KOPT-K1 (cell line): ENCODE data around the gene ETS2.
"Not testable (repeated sequence)": the region's sequence is repeated elsewhere in the genome, so short reads cannot be mapped to it uniquely, and the experiment has no call there.

Experiments
- H3K27ac ChIP-seq: fragments of 200-600 bp; sonication (generic); 2 replicates; pipeline ENCODE4 v1.5.1; 2016; ENCODE audit warnings: antibody characterized with exemption, mild to moderate bottlenecking, low read depth, low read length; ENCODE audit not compliant: poor library complexity, severe bottlenecking
- H3K36me3 ChIP-seq: fragments of 200-600 bp; sonication (generic); 2 replicates; pipeline ENCODE4 v1.5.1; 2017; ENCODE audit warnings: antibody characterized with exemption, mild to moderate bottlenecking, low read length, moderate library complexity; ENCODE audit not compliant: insufficient read depth
- H3K9me3 ChIP-seq: fragments of 200-600 bp; sonication (generic); 2 replicates; pipeline ENCODE4 v1.5.1; 2017; ENCODE audit warnings: antibody characterized with exemption, low read length, mild to moderate bottlenecking; ENCODE audit not compliant: insufficient read depth, poor library complexity, severe bottlenecking

ETS2 gene

GRCh38 chr21:38843806-38844503, 38.2 kb downstream of the ETS2 start:
- no peak overlapping the region for H3K27ac ChIP-seq
- H3K9me3 ChIP-seq: peaks cover 14% of the 10 kb centered on the region
- no peaks in the 10 kb centered on the region for H3K36me3 ChIP-seq

GRCh38 chr21:38845374-38845773, 39.6 kb downstream of the ETS2 start:
- peaks cover 14% of the 10 kb centered on the region for H3K9me3 ChIP-seq
- not testable (repeated sequence) for H3K27ac ChIP-seq, H3K36me3 ChIP-seq

GRCh38 chr21:38847556-38847955, 41.8 kb downstream of the ETS2 start:
- Histone ChIP-seq H3K36me3 (no peaks in the 10 kb centered on the region), H3K27ac (no peak overlapping the region), H3K9me3 (peaks cover 22% of the 10 kb centered on the region)

GRCh38 chr21:38848187-38848609, 42.5 kb downstream of the ETS2 start:
- H3K36me3 ChIP-seq: no peaks in the 10 kb centered on the region
- H3K9me3 ChIP-seq: peaks cover 22% of the 10 kb centered on the region
- no peak overlapping the region for H3K27ac ChIP-seq

- Histone ChIP-seq H3K36me3 (no peaks in the 10 kb centered on the region), H3K9me3 (peaks cover 17% of the 10 kb centered on the region), H3K27ac (no peak overlapping the region)
Observed at GRCh38 chr21:38849776-38850175, 44.0 kb downstream of the ETS2 start.

- peaks cover 10% of the 10 kb centered on the region for H3K9me3 ChIP-seq
- H3K36me3 ChIP-seq: no peaks in the 10 kb centered on the region
- no peak overlapping the region for H3K27ac ChIP-seq
Observed at GRCh38 chr21:38850277-38850951, 44.7 kb downstream of the ETS2 start.

GRCh38 chr21:38851101-38851500, 45.4 kb downstream of the ETS2 start:
- Histone ChIP-seq H3K9me3 (peaks cover 8% of the 10 kb centered on the region), H3K36me3 (no peaks in the 10 kb centered on the region), H3K27ac (no peak overlapping the region)

- Histone ChIP-seq H3K9me3 (peaks cover 8% of the 10 kb centered on the region), H3K36me3 (no peaks in the 10 kb centered on the region), H3K27ac (no peak overlapping the region)
Observed at GRCh38 chr21:38852278-38852677, 46.5 kb downstream of the ETS2 start.

GRCh38 chr21:38852708-38853107, 47.0 kb downstream of the ETS2 start:
- Histone ChIP-seq H3K27ac (no peak overlapping the region), H3K36me3 (no peaks in the 10 kb centered on the region), H3K9me3 (peaks cover 8% of the 10 kb centered on the region)

- peaks cover 8% of the 10 kb centered on the region for H3K9me3 ChIP-seq
- no peak overlapping the region for H3K27ac ChIP-seq
- no peaks in the 10 kb centered on the region for H3K36me3 ChIP-seq
Observed at GRCh38 chr21:38853421-38853919, 47.7 kb downstream of the ETS2 start.

- H3K27ac ChIP-seq: no peak overlapping the region
- no peaks in the 10 kb centered on the region for H3K36me3 ChIP-seq
- H3K9me3 ChIP-seq: no peaks in the 10 kb centered on the region
Observed at GRCh38 chr21:38857152-38857825, 51.6 kb downstream of the ETS2 start.

GRCh38 chr21:38858026-38858811, 52.5 kb downstream of the ETS2 start:
- peak overlapping the region; percentile 36 for H3K27ac ChIP-seq
- H3K9me3 ChIP-seq: no peaks in the 10 kb centered on the region
- no peaks in the 10 kb centered on the region for H3K36me3 ChIP-seq

GRCh38 chr21:38858812-38859205, 53.1 kb downstream of the ETS2 start:
- no peaks in the 10 kb centered on the region for H3K9me3 ChIP-seq
- no peaks in the 10 kb centered on the region for H3K36me3 ChIP-seq
- peak overlapping the region; percentile 36 for H3K27ac ChIP-seq

- no peaks in the 10 kb centered on the region for H3K36me3 ChIP-seq
- peak overlapping the region; percentile 2 for H3K27ac ChIP-seq
- no peaks in the 10 kb centered on the region for H3K9me3 ChIP-seq
Observed at GRCh38 chr21:38859852-38860251, 54.1 kb downstream of the ETS2 start.

- Histone ChIP-seq H3K36me3 (no peaks in the 10 kb centered on the region), H3K27ac (peak overlapping the region; percentile 77), H3K9me3 (no peaks in the 10 kb centered on the region)
Observed at GRCh38 chr21:38861056-38861455, 55.3 kb downstream of the ETS2 start.
